Neural progenitor cell (in vitro differentiated cells): ENCODE measurements around the gene RHOA.
"Not testable (repeated sequence)": the region's sequence is repeated elsewhere in the genome, so short reads cannot be mapped to it uniquely, and the experiment has no call there.

Source experiments
- CTCF ChIP-seq: fragments of 200-600 bp; sonication (generic); IDR thresholded peaks from 2 replicates; pipeline ENCODE4 v1.5.1; 2017; ENCODE audit warnings: antibody characterized with exemption, mild to moderate bottlenecking
- EZH2phosphoT487 ChIP-seq: fragments of 200-600 bp; sonication (generic); IDR thresholded peaks from 2 replicates; pipeline ENCODE4 v1.6.1; 2017; ENCODE audit warnings: antibody characterized with exemption

DNA sequence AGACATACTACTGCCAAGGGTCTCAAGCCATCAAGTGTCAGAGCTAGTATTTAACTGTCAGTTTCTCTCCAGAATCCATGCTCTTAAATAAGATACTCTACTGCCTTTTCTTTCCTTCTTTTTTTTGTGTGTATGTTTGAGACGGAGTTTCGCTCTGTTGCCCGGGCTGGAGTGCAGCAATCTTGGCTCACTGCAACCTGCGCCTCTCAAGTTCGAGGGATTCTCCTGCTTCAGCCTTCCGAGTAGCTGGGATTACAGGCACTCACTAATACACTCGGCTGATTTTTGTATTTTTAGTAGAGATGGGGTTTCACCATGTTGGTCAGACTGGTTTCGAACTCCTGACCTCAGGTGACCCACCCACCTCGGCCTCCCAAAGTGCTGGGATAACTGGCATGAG, 6.2 kb downstream of the RHOA start:
- TF ChIP-seq EZH2phosphoT487, CTCF: not testable (repeated sequence)
